Measurements from ENCODE around the gene TGDS.

- TF ChIP-seq POLR2A (IDR thresholded peaks at IDR 0.05), result no peak
- TF ChIP-seq CTCF (IDR thresholded peaks at IDR 0.05), result no peak
Measured at GRCh38 chr13:94636942-94637578, 41.1 kb upstream of the TGDS start.

All from esophagus squamous epithelium (tissue), 4 donors.